Measurements from ENCODE around the gene RILPL2. TPM values are rescaled to one million over a fixed set of nuclear protein-coding genes. Genes with fewer than 3 reads are reported as not detected.

The RILPL2 gene
- total and polyA plus RNA-seq, 2 of the 13 experiments (the other 11 are each of a cell fraction or from before 2014, with no cell fraction given), result 2.7 to 8.1 TPM

GRCh38 chr12:123389560-123390351 lies 46.7 kb downstream of the RILPL2 start (continued):
- TF ChIP-seq CENPBD1 (CRISPR knock-in tag; IDR thresholded peaks at IDR 0.05; ENCODE audit: borderline replicate concordance, low read depth) (no peak), SIX1 (CRISPR knock-in tag; IDR thresholded peaks at IDR 0.05; ENCODE audit: borderline replicate concordance) (no peak), PRDM10 (CRISPR knock-in tag; IDR thresholded peaks at IDR 0.05; ENCODE audit: low read depth) (no peak), ZNF570 (CRISPR knock-in tag; IDR thresholded peaks at IDR 0.05; ENCODE audit: borderline replicate concordance) (no peak), ZBTB26 (CRISPR knock-in tag; IDR thresholded peaks at IDR 0.05; ENCODE audit: borderline replicate concordance) (no peak), TAF1 (CRISPR knock-in tag; IDR thresholded peaks at IDR 0.05) (peak; percentile 63; the same call in 1 of the 2 replicates), ZMYM4 (CRISPR knock-in tag; IDR thresholded peaks at IDR 0.05) (no peak), MIER3 (CRISPR knock-in tag; IDR thresholded peaks at IDR 0.05; ENCODE audit: borderline replicate concordance) (no peak), ATF2 (CRISPR knock-in tag; IDR thresholded peaks at IDR 0.05) (no peak), SMARCE1 (IDR thresholded peaks at IDR 0.05; ENCODE audit: borderline replicate concordance) (no peak), HNF4A (CRISPR knock-in tag; IDR thresholded peaks at IDR 0.05) (no peak; the same call in 1 of the 2 replicates), JUNB (CRISPR knock-in tag; IDR thresholded peaks at IDR 0.05; ENCODE audit: borderline replicate concordance) (no peak), ZNF660 (CRISPR knock-in tag; IDR thresholded peaks at IDR 0.05; ENCODE audit: borderline replicate concordance, low read depth) (no peak), ZNF619 (CRISPR knock-in tag; IDR thresholded peaks at IDR 0.05) (no peak), ZSCAN9 (CRISPR knock-in tag; IDR thresholded peaks at IDR 0.05; ENCODE audit: borderline replicate concordance) (no peak), NFE2L1 (CRISPR knock-in tag; IDR thresholded peaks at IDR 0.05; ENCODE audit: borderline replicate concordance) (no peak), ZSCAN31 (CRISPR knock-in tag; IDR thresholded peaks at IDR 0.05; ENCODE audit: low read depth) (no peak), ZNF670 (CRISPR knock-in tag; IDR thresholded peaks at IDR 0.05; ENCODE audit: borderline replicate concordance) (no peak), ZNF446 (CRISPR knock-in tag; IDR thresholded peaks at IDR 0.05) (no peak), PRMT3 (CRISPR knock-in tag; IDR thresholded peaks at IDR 0.05; ENCODE audit: borderline replicate concordance, low read depth) (no peak), MLX (CRISPR knock-in tag; IDR thresholded peaks at IDR 0.05) (no peak)

Measured in HepG2 (cell line).